T-cell (primary cell): ENCODE data around the gene DSCAM. TPM values are rescaled to one million over a fixed set of nuclear protein-coding genes. Genes with fewer than 3 reads are reported as not detected.

Experiments used
- ATAC-seq, 4 experiments: fragments of 200-7000 bp in 3 of 4; fragments of 150-1000 bp in 1 of 4; cut with Tn5 transposase; replicated peaks in 1 of 4; 1 replicate in 3 of 4; 2 replicates in 1 of 4; pipeline ENCODE4 v1.10.0; 2021; ENCODE audit warnings: moderate library complexity in 3 of 4, mild to moderate bottlenecking in 2 of 4, moderate number of reproducible peaks in 1 of 4
- CTCF ChIA-PET, 2 donors: fragments of 300-600 bp; sonication (Branson Sonifier 250); formaldehyde crosslinking; loops; one replicate each; lab custom pipeline; 2022; ENCODE audit warnings: antibody characterized with exemption in 2 of 2; lab: Charles Lee
- POLR2A ChIA-PET, 2 donors: fragments of 300-600 bp; sonication (Branson Sonifier 250); formaldehyde crosslinking; loops; one replicate each; lab custom pipeline; 2022; ENCODE audit warnings: antibody characterized with exemption in 2 of 2; lab: Charles Lee
- DNase-seq, 35 experiments: peaks; one replicate each; pipeline versions ENCODE4 v3.0.0 to v3.0.0-alpha.2; 2013 to 2023
- H3K27ac ChIP-seq: one replicate; pipeline ENCODE4 v1.5.1; 2013; ENCODE audit warnings: low read length
- H3K27me3 ChIP-seq, 2 experiments: replicated peaks in 1 of 2; 1 replicate in 1 of 2; 2 replicates in 1 of 2; pipeline versions ENCODE4 v1.6.1 to v1.7.0; 2013; ENCODE audit warnings: low read length in 1 of 2, mixed read lengths in 1 of 2; ENCODE audit not compliant: control insufficient read depth in 2 of 2, insufficient read depth in 2 of 2; ENCODE audit errors: extremely low read depth in 1 of 2
- H3K36me3 ChIP-seq, 2 donors: 1 replicate in 1 of 2; 2 replicates in 1 of 2; pipeline versions ENCODE4 v1.6.1 to v1.7.0; 2013; ENCODE audit warnings: low read length in 1 of 2; ENCODE audit not compliant: control insufficient read depth in 2 of 2, insufficient read depth in 1 of 2; ENCODE audit errors: extremely low read depth in 1 of 2
- H3K4me1 ChIP-seq, 2 experiments: 1 replicate in 1 of 2; 2 replicates in 1 of 2; pipeline versions ENCODE4 v1.6.1 to v1.7.0; 2013; ENCODE audit warnings: low read length in 2 of 2, mixed read lengths in 1 of 2; ENCODE audit not compliant: insufficient read depth in 2 of 2, control insufficient read depth in 1 of 2; ENCODE audit errors: extremely low read depth in 1 of 2
- H3K4me3 ChIP-seq, 2 donors: 1 replicate in 1 of 2; 2 replicates in 1 of 2; pipeline versions ENCODE4 v1.5.1 to v1.7.0; 2013; ENCODE audit warnings: mild to moderate bottlenecking in 2 of 2, low read length in 1 of 2, moderate library complexity in 1 of 2; ENCODE audit not compliant: control insufficient read depth in 1 of 2; ENCODE audit errors: extremely low read depth in 1 of 2
- H3K9me3 ChIP-seq: 2 replicates; pipeline ENCODE4 v1.7.0; 2013
- H3K27ac Mint-ChIP-seq, 2 donors: one replicate each; pipeline ENCODE4 v1.8.0; 2020 to 2021; ENCODE audit warnings: mild to moderate bottlenecking in 2 of 2, mixed read lengths in 2 of 2
- H3K27me3 Mint-ChIP-seq, 2 donors: one replicate each; pipeline ENCODE4 v1.8.0; 2021 to 2022; ENCODE audit warnings: mixed read lengths in 2 of 2
- H3K36me3 Mint-ChIP-seq: one replicate; pipeline ENCODE4 v1.8.0; 2021; ENCODE audit warnings: mixed read lengths
- H3K4me1 Mint-ChIP-seq, 3 donors: one replicate each; pipeline ENCODE4 v1.8.0; 2020 to 2022; ENCODE audit warnings: mixed read lengths in 3 of 3, mild to moderate bottlenecking in 1 of 3
- H3K4me3 Mint-ChIP-seq, 3 donors: one replicate each; pipeline ENCODE4 v1.8.0; 2020 to 2022; ENCODE audit warnings: mild to moderate bottlenecking in 3 of 3, mixed read lengths in 3 of 3, moderate library complexity in 3 of 3
- H3K9me3 Mint-ChIP-seq, 3 donors: one replicate each; pipeline ENCODE4 v1.8.0; 2020 to 2022; ENCODE audit warnings: mixed read lengths in 3 of 3
- WGBS: methylation state at CpG from one replicate; pipeline ENCODE4 v1.1.5; 2013; ENCODE audit warnings: missing lambda C conversion rate; ENCODE audit not compliant: insufficient coverage; 5-methylcytosine and 5-hydroxymethylcytosine counted together
- total RNA-seq, 35 experiments: library from RNA in 6 of 35; stranded (reverse) in 6 of 35; fragments of 120-200 nt in 1 of 35; gene quantifications; one replicate each; pipeline versions ENCODE4 v1.2.1 to v1.2.4 and lab custom pipeline; 2013 to 2026

DSCAM gene
- total RNA-seq, 5 donors from 2014 or later (not counting 1 experiment from before 2014, with no cell fraction given), result not detected

DNA sequence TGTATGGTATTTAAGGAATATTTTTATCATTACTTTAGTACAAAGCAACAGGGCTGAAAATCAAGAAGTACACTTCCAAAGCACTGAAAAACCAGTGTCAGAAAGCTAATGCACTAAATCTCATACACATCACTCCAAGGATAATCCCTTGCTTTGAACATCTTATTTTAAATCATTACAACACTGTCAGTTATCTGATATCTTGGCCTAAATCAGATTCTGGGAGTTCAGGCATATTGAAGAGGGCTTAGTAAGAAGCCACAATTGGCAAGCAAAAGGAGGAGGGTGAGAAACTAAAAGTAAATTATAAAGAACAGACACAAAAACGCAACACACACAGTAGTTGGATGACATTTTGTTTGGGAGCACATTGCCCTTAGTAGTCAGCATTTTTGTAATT, 531.3 kb downstream of the DSCAM start:
- no peaks in the 10 kb centered on the region for H3K9me3 ChIP-seq
- no peaks in the 10 kb centered on the region for H3K4me1 Mint-ChIP-seq
- H3K9me3 Mint-ChIP-seq, result peaks cover 0 to 3% (median 3%) of the 10 kb centered on the region in 3 donors
- no peak overlapping the region for H3K4me3 Mint-ChIP-seq
- DNase-seq, result no peak
- no peaks in the 10 kb centered on the region for H3K36me3 Mint-ChIP-seq
- ChIA-PET POLR2A (no interaction called here), CTCF (no interaction called here)
- H3K4me3 ChIP-seq, result no peak overlapping the region
- H3K27me3 Mint-ChIP-seq, result no peaks in the 10 kb centered on the region
- no peaks in the 10 kb centered on the region for H3K27me3 ChIP-seq
- no peaks in the 10 kb centered on the region for H3K36me3 ChIP-seq
- H3K27ac Mint-ChIP-seq, result no peak overlapping the region
- H3K27ac ChIP-seq, result no peak overlapping the region
- ATAC-seq, result no peak
- no CpG with 5 or more reads among the region's 1 CpG for WGBS
- H3K4me1 ChIP-seq, result no peaks in the 10 kb centered on the region

DNA sequence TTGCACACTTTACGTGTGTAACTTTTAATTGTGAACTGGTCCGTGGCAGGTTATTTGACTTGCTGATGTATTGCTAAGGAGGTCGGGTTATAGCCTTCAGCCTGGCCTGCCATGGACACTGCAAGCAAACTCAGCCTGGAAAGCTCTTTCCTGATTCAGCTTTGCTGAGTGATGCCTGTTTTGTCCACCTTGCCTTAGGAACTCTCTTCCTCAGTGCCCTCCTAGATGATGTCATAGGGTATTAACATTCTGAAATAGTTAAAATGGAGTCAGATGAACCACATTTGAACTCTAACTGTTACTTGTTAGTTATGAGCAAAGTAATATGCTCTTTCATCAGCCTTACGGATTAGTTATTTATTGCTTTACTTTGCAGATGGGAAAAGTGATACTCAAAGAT, 533.7 kb downstream of the DSCAM start:
- Histone ChIP-seq H3K4me1 (no peaks in the 10 kb centered on the region), H3K36me3 (no peaks in the 10 kb centered on the region), H3K4me3 (no peak overlapping the region), H3K27ac (no peak overlapping the region), H3K9me3 (no peaks in the 10 kb centered on the region), H3K27me3 (no peaks in the 10 kb centered on the region)
- no peak for DNase-seq
- no peaks in the 10 kb centered on the region for H3K36me3 Mint-ChIP-seq
- no peak overlapping the region for H3K27ac Mint-ChIP-seq
- POLR2A ChIA-PET, result no interaction called here
- ATAC-seq, result no peak
- WGBS, result 67% methylated on average over 1 of the region's 4 CpGs
- CTCF ChIA-PET, result no interaction called here
- H3K9me3 Mint-ChIP-seq, result peaks cover 5 to 7% (median 6%) of the 10 kb centered on the region in 3 donors
- H3K4me1 Mint-ChIP-seq, result no peaks in the 10 kb centered on the region
- H3K4me3 Mint-ChIP-seq, result no peak overlapping the region
- H3K27me3 Mint-ChIP-seq, result no peaks in the 10 kb centered on the region

DNA sequence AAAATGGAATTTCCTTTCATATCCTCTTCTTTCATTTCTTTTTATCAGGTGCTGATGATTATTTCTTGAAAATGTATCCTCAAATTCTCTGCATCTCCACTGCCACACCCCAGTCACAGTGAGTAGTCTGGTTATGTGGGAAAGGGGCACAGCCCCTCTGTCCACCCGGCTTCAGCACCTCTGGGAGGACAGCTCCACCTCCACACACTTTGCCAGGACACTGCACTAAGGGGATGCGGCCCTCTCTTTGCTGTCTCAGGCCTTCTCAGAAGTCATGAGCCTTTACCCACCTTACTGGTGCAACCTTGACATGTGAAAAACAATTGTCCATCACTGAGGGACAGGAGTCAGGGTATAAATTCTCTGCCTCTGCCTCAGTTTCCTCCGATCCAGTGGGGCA, 546.7 kb downstream of the DSCAM start:
- H3K4me3 ChIP-seq, result no peak overlapping the region
- no peak overlapping the region for H3K27ac Mint-ChIP-seq
- CTCF ChIA-PET, result no interaction called here
- no peaks in the 10 kb centered on the region for H3K36me3 ChIP-seq
- no peak for ATAC-seq
- DNase-seq, result no peak
- H3K4me3 Mint-ChIP-seq, result no peak overlapping the region
- 67% methylated on average over 1 of the region's 3 CpGs for WGBS
- no peaks in the 10 kb centered on the region for H3K36me3 Mint-ChIP-seq
- no peaks in the 10 kb centered on the region for H3K4me1 ChIP-seq
- H3K9me3 ChIP-seq, result no peaks in the 10 kb centered on the region
- H3K9me3 Mint-ChIP-seq, result peaks cover 15 to 34% (median 28%) of the 10 kb centered on the region in 3 donors
- H3K27ac ChIP-seq, result no peak overlapping the region
- H3K27me3 Mint-ChIP-seq, result no peaks in the 10 kb centered on the region
- no peaks in the 10 kb centered on the region for H3K27me3 ChIP-seq
- POLR2A ChIA-PET, result no interaction called here
- H3K4me1 Mint-ChIP-seq, result no peaks in the 10 kb centered on the region

DNA sequence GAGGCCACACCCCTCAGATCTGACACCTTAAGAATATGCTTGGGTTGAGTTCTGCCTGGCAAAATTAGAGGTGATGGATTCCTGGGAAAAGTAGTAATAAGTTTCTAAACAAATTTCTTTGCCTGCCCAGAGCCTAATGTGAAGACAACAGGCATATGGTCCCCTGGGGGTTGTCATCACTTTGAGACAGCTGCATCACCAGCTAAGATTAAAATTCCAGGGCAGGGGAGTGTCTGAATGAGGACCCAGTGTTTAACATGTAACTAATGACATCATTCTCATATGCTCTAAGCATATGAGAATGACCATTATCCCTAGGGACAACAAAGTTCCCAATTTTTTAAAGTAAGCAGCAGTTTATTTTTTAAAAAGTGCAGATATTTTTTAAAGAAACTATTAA, 547.5 kb downstream of the DSCAM start:
- no peaks in the 10 kb centered on the region for H3K4me1 ChIP-seq
- CTCF ChIA-PET, result no interaction called here
- no peak overlapping the region for H3K4me3 Mint-ChIP-seq
- ATAC-seq, result no peak
- POLR2A ChIA-PET, result no interaction called here
- no peaks in the 10 kb centered on the region for H3K9me3 ChIP-seq
- no peaks in the 10 kb centered on the region for H3K36me3 ChIP-seq
- DNase-seq, result no peak
- no peak overlapping the region for H3K27ac Mint-ChIP-seq
- no peak overlapping the region for H3K27ac ChIP-seq
- H3K27me3 ChIP-seq, result no peaks in the 10 kb centered on the region
- H3K27me3 Mint-ChIP-seq, result no peaks in the 10 kb centered on the region
- H3K9me3 Mint-ChIP-seq, result peaks cover 11 to 32% (median 25%) of the 10 kb centered on the region in 3 donors
- no peak overlapping the region for H3K4me3 ChIP-seq
- H3K4me1 Mint-ChIP-seq, result no peaks in the 10 kb centered on the region
- no peaks in the 10 kb centered on the region for H3K36me3 Mint-ChIP-seq

DNA sequence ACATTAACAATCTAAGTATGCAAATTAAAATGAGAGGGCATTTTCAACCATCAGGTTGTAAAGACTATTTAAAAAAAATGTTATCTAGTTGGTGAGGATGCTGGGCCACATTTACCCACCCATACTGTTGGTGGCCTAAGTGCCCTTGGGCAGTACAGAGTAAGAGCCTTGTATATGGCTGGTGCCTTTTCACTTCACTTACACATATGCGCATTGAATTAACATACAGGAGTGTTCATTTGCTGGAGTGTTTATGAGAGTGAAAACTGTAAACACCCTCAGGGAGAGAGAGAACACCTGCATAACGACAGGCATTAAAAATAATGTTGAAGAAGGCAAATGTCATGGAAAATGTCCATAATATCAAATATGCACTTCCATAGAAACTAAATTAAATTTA, 552.6 kb downstream of the DSCAM start:
- H3K27me3 Mint-ChIP-seq, result peaks cover 0 to 4% of the 10 kb centered on the region in 2 donors
- DNase-seq (no peak), ATAC-seq (no peak)
- Histone ChIP-seq H3K4me3 (no peak overlapping the region), H3K4me1 (no peaks in the 10 kb centered on the region), H3K36me3 (no peaks in the 10 kb centered on the region), H3K9me3 (no peaks in the 10 kb centered on the region), H3K27me3 (no peaks in the 10 kb centered on the region), H3K27ac (no peak overlapping the region)
- H3K27ac Mint-ChIP-seq, result no peak overlapping the region
- ChIA-PET POLR2A (no interaction called here), CTCF (no interaction called here)
- no peaks in the 10 kb centered on the region for H3K36me3 Mint-ChIP-seq
- H3K9me3 Mint-ChIP-seq, result peaks cover under 1 to 20% (median 6%) of the 10 kb centered on the region in 3 donors
- no peak overlapping the region for H3K4me3 Mint-ChIP-seq
- WGBS, result no CpG with 5 or more reads among the region's 2 CpGs
- H3K4me1 Mint-ChIP-seq, result no peaks in the 10 kb centered on the region

DNA sequence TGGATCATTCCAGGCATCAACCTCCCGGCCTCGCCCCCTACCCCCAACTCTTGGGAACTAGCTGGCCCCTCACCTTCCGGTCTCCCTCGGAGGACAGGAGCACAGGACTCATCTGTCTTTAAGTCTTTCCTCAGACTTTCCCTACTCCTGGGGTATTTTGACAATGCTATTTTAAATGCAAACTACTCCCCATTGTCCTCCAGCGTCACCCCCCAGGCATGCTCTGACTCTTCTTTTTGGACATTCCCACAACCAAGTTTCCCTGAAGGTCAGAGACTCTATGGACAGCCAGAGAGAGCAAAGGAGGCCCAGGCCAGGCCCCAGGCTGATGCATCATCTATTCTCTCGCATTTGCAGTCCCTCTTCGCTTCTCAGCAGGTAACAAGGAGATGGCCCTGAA, 555.4 kb downstream of the DSCAM start:
- H3K36me3 ChIP-seq, result no peaks in the 10 kb centered on the region
- WGBS, result 67% methylated on average over 5 of the region's 7 CpGs
- H3K27me3 Mint-ChIP-seq, result peaks cover 0 to 4% of the 10 kb centered on the region in 2 donors
- no peak overlapping the region for H3K27ac Mint-ChIP-seq
- ChIA-PET POLR2A (no interaction called here), CTCF (no interaction called here)
- no peaks in the 10 kb centered on the region for H3K4me1 ChIP-seq
- peaks cover 0 to 19% (median 2%) of the 10 kb centered on the region in 3 donors for H3K9me3 Mint-ChIP-seq
- no peak overlapping the region for H3K4me3 ChIP-seq
- H3K27ac ChIP-seq, result no peak overlapping the region
- H3K36me3 Mint-ChIP-seq, result no peaks in the 10 kb centered on the region
- H3K9me3 ChIP-seq, result no peaks in the 10 kb centered on the region
- no peaks in the 10 kb centered on the region for H3K4me1 Mint-ChIP-seq
- ATAC-seq (no peak), DNase-seq (no peak)
- H3K27me3 ChIP-seq, result no peaks in the 10 kb centered on the region
- H3K4me3 Mint-ChIP-seq, result no peak overlapping the region

DNA sequence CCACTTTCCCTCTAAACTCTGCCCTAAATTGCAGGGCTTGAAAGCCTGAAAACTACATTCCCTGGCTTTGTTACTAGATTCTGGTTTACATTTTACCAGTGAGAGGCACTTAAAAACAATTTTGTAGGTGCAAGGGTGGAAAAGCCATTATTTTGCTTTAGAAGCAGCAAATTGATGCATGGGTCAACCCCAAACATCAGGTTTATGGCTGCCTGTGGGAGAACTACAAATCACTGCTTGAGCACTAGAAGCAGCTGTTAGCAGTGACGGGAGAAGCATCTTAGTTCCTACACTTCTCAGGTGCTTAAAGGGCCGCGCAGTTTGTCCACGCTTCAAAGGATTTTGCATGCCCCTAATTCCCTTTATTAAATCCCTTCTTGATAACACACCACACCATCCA, 562.5 kb downstream of the DSCAM start:
- H3K9me3 Mint-ChIP-seq, result peaks cover 5 to 9% (median 7%) of the 10 kb centered on the region in 3 donors
- no peaks in the 10 kb centered on the region for H3K36me3 Mint-ChIP-seq
- Histone ChIP-seq H3K36me3 (no peaks in the 10 kb centered on the region), H3K27me3 (no peaks in the 10 kb centered on the region), H3K27ac (no peak overlapping the region), H3K9me3 (no peaks in the 10 kb centered on the region), H3K4me3 (no peak overlapping the region), H3K4me1 (no peaks in the 10 kb centered on the region)
- ChIA-PET CTCF (no interaction called here), POLR2A (no interaction called here)
- no peak overlapping the region for H3K27ac Mint-ChIP-seq
- 85% methylated on average over 4 of the region's 4 CpGs for WGBS
- ATAC-seq (no peak), DNase-seq (no peak)
- H3K4me3 Mint-ChIP-seq, result no peak overlapping the region
- H3K27me3 Mint-ChIP-seq, result no peaks in the 10 kb centered on the region
- no peaks in the 10 kb centered on the region for H3K4me1 Mint-ChIP-seq
